ENCODE results near the gene TNFSF9. TPM values are rescaled to one million over a fixed set of nuclear protein-coding genes. Genes with fewer than 3 reads are reported as not detected.
"Not testable (repeated sequence)": the region's sequence is repeated elsewhere in the genome, so short reads cannot be mapped to it uniquely, and the experiment has no call there.

Gene TNFSF9
- total RNA-seq, 2 experiments from 2014 or later = 5.1 to 6.3 TPM

GRCh38 chr19:6551607-6552450 lies 21.0 kb downstream of the TNFSF9 start:
- CTCF ChIA-PET = interaction anchor here (0.6 to 1.3 kb wide), 8 partner anchors 9 to 181 kb away, joined by 3 to 4 read pairs (median 3); no protein-coding TSS in a partner anchor
- POLR2A ChIA-PET = no interaction called here

GRCh38 chr19:6556043-6556449 lies 25.2 kb downstream of the TNFSF9 start:
- POLR2A ChIA-PET = no interaction called here
- CTCF ChIA-PET = no interaction called here

- CTCF ChIA-PET = no interaction called here
Observed at GRCh38 chr19:6556480-6557195, 25.8 kb downstream of the TNFSF9 start.

GRCh38 chr19:6562437-6562836 lies 31.6 kb downstream of the TNFSF9 start:
- CTCF ChIA-PET, POLR2A ChIA-PET: not testable (repeated sequence)

More at GRCh38 chr19:6556480-6557195, 25.8 kb downstream of the TNFSF9 start:
- POLR2A ChIA-PET = no interaction called here

GRCh38 chr19:6564393-6564792 lies 33.6 kb downstream of the TNFSF9 start:
- ChIA-PET CTCF (interaction anchor here (1.1 kb wide), 1 partner anchor 13 kb away, joined by 3 read pairs; no protein-coding TSS in a partner anchor), POLR2A (no interaction called here)

GRCh38 chr19:6566727-6567126 lies 35.9 kb downstream of the TNFSF9 start:
- CTCF ChIA-PET, POLR2A ChIA-PET: not testable (repeated sequence)

- ChIA-PET CTCF (no interaction called here), POLR2A (no interaction called here)
Observed at GRCh38 chr19:6568010-6568526, 37.2 kb downstream of the TNFSF9 start.

- ChIA-PET CTCF (no interaction called here), POLR2A (no interaction called here)
Observed at GRCh38 chr19:6568816-6569215, 38.0 kb downstream of the TNFSF9 start.

- ChIA-PET POLR2A (no interaction called here), CTCF (no interaction called here)
Observed at GRCh38 chr19:6570764-6571163, 39.9 kb downstream of the TNFSF9 start.

- ChIA-PET POLR2A (no interaction called here), CTCF (no interaction called here)
Observed at GRCh38 chr19:6571167-6571566, 40.3 kb downstream of the TNFSF9 start.

GRCh38 chr19:6572217-6572616 lies 41.4 kb downstream of the TNFSF9 start:
- ChIA-PET CTCF (no interaction called here), POLR2A (interaction anchor here (0.6 kb wide), 1 partner anchor 41 kb away, joined by 3 read pairs; no protein-coding TSS in a partner anchor)

GRCh38 chr19:6573350-6573749 lies 42.5 kb downstream of the TNFSF9 start:
- CTCF ChIA-PET = no interaction called here
- POLR2A ChIA-PET = no interaction called here

GRCh38 chr19:6576869-6577475 lies 46.1 kb downstream of the TNFSF9 start:
- ChIA-PET POLR2A (no interaction called here), CTCF (no interaction called here)

GRCh38 chr19:6577476-6578125 lies 46.8 kb downstream of the TNFSF9 start:
- ChIA-PET POLR2A (no interaction called here), CTCF (no interaction called here)

GRCh38 chr19:6579450-6580178 lies 48.8 kb downstream of the TNFSF9 start:
- POLR2A ChIA-PET = no interaction called here
- CTCF ChIA-PET = interaction anchor here (0.6 to 1.0 kb wide), 2 partner anchors 39 to 1184 kb away, joined by 3 to 5 read pairs; no protein-coding TSS in a partner anchor

GRCh38 chr19:6580313-6580712 lies 49.5 kb downstream of the TNFSF9 start:
- CTCF ChIA-PET = interaction anchor here (0.6 to 1.0 kb wide), 2 partner anchors 39 to 65 kb away, joined by 3 read pairs; no protein-coding TSS in a partner anchor
- POLR2A ChIA-PET = no interaction called here

GRCh38 chr19:6582515-6583484 lies 52.0 kb downstream of the TNFSF9 start:
- CTCF ChIA-PET = not testable (repeated sequence)

More at GRCh38 chr19:6582515-6583484, 52.0 kb downstream of the TNFSF9 start:
- POLR2A ChIA-PET = not testable (repeated sequence)

Data from activated CD8-positive, alpha-beta memory T cell treated with anti-CD3 and anti-CD28 coated beads for 36 hours (primary cell).